ENCODE data around the gene KLHL28. TPM values are rescaled to one million over a fixed set of nuclear protein-coding genes. Genes with fewer than 3 reads are reported as not detected.
A peak's percentile ranks its signal among the peaks of the same experiment; 100 is the strongest.

KLHL28 gene
- total RNA-seq, 1 donor from 2014 or later = 48.1 TPM

DNA sequence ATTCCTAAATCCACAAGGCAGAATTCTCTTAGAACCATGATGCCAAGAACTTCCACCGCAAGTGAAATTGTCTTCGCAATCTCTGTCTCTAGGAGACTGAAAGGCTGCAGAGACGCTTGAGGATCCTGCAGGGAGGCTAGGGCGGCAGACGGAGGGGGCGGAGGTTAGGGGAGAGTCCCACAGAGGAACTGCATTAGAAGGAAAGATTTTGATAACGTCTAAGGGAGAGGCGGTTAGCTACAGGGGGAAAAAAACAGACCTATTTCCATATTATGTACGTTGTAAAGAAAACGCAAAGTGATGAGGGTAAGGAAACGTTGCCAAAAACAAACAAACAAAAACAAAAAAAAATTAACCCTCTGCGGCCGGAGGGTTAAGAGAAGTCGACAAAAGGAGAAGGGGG, 595 bp downstream of the KLHL28 start:
- DNase-seq (ENCODE audit: low spot score in 2 of 2) (peak; percentile 13 to 19), FAIRE-seq (no peak)

DNA sequence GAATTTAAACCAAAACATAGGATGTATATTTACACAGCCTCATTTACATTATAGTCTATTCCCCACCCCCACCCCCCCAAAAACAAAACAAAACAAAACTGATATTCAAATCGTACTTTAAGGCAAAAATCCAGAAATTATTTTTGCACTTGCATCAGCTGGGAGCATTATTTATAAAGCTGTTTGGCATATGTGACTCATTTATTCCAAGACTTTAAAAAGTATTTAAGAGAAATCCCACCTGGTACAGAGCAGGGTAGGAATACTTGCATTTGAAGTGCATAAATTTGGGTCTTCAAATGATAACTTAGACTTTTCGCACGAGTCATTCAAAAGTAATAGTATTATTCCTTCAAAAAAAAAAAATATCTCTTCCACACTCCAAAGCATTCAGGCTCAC, 1.1 kb downstream of the KLHL28 start:
- no peak for DNase-seq (ENCODE audit: low spot score in 2 of 2)
- FAIRE-seq = no peak

DNA sequence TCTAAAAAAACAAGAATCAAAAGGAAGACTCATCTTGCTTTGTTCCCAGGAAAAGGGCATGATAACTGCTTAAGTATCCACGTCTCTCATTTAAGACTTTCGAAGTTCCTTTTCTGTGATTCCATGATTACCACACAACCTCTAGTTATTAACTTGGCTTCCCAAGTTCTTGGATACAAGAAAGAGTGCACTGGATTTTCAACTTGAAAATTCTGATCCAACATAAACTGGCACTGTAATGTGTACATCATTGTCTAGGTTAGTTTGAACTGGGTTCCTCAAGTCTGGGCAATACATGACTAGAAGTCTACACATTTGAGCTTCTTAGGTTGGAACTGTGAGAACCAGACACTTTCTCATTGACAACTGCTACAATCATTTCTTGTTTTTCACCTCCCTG, 1.6 kb downstream of the KLHL28 start:
- FAIRE-seq (no peak), DNase-seq (ENCODE audit: low spot score in 2 of 2) (no peak)

DNA sequence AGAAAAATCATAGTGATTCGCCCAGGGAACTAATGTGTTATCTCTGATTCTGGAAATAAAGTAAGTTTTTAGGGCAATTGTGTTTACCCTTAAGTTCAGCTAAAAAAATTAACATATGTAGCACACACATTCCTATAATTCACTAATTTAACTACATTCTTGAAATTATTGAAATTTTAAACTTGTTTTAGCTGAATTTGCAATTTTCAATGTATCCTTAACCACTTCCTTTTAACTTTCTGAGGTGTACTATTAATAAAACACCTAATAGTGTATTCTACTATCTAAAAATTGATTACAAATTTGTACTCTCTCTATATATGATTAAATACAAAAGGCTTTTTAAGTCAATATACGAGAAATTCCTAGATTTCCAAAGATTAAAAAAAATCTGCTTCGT, 2.2 kb downstream of the KLHL28 start:
- no peak for DNase-seq (ENCODE audit: low spot score in 2 of 2)
- no peak for FAIRE-seq

DNA sequence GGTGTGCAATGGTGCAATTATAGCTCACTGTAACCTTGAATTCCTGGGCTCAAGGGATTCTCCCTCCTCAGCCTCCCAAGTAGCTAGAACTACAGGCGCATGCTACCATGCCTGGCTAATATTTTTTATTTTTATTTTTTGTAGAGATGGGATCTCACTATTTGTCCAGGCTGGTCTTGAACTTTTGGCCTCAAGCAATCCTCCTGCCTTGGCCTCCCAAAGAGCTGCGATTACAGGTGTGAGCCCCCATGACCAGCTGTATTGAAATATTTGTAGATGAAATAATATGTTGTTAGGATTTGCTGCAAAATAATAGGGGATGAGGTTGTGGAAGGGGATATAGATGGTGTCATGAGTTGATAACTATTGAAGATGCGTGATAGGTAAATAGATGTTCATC, 4.9 kb downstream of the KLHL28 start:
- no peak for FAIRE-seq
- no peak for DNase-seq (ENCODE audit: low spot score in 2 of 2)

DNA sequence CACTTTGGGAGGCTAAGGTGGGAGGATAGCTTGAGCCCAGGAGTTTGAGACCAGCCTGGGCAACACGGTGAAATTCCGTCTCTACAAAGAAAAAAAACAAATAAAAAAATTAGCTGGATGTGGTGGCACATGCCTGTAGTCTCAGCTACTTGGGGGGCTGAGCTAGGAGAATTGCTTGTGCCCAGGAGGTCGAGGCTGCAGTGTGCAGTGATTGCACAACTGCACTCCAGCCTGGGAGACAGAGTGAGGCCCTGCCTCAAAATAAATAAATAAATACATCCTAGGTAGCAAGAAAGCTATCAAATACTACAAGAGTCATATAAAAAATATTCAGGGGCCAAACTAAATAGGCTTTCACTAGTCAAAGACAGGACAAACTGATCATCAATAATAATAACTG, 6.2 kb downstream of the KLHL28 start:
- DNase-seq (ENCODE audit: low spot score in 2 of 2) = no peak
- FAIRE-seq = no peak

DNA sequence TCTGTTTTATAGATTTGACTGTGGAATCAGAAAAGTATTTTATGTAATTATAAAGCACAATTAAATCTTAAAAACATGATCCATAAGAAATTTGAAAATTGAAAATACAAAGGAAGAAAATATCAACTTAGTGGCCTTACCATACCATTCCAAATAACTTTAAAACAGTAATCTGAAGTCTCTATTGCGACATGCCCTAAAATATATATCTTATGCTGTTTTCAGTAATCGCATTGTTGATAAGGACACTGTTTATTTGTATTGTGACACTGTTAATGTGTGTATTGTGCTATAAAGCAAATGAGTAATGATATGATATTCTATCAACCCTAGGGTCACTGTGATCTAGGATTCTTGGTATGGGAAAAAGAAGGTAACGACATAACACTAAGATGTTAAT, 7.0 kb downstream of the KLHL28 start:
- peak; percentile 49 for FAIRE-seq

DNA sequence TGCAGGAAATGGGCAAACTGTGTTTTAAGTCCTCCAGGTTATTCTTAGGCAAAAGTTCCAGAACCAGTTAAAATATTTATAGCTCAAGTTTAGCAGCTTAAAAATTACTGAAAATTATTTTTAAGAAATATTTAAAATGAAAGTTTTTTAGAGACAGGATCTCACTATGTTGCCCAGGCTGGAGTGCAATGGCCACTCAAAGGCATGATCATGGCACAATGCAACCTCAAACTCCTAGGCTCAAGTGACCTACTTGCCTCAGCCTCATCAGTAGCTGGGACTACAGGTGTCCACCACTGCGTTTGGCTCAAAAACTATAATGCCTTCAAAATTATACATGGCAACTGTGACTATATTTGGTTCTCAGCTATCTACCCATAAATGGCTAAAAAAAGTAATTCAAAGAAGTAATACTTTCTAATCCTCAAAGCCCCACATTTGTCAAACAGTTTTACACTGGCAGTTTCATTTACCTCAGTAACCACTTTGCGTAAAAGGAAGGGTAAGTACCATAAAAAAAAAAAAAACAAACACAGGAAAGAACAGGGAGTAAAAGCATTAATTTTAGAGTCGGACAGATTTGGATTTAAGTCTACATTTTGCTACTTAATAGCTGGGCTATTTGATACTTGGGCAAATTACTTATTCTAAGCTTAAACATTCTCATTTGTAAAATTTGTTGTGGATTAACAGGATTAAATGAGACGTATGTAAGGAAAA, 9.2 kb downstream of the KLHL28 start:
- no peak for FAIRE-seq

More for the DNA sequence above, 7.0 kb downstream of the KLHL28 start:
- DNase-seq (ENCODE audit: low spot score in 2 of 2) = no peak

DNA sequence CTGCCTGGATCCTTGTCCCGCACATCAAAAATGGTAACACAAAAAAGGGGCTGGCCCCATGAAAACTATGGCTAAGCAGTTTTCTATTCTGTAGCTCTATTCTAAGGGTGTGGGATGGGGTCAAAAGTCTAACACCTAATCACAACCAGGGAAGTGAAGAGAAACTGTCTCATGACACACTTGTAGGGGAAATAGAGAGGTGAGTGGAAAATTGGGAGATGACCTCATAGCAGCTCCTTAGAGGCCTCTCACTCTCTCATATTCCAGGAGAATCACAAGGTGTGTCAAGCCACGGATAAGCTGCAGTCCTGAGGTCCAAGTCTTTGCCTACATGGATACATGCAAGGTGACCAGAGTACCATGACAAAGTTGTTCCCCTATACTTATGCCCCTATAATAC, 10.7 kb downstream of the KLHL28 start:
- FAIRE-seq (no peak), DNase-seq (ENCODE audit: low spot score in 2 of 2) (no peak)

More for the DNA sequence above, 9.2 kb downstream of the KLHL28 start:
- DNase-seq (ENCODE audit: low spot score in 2 of 2) = no peak

DNA sequence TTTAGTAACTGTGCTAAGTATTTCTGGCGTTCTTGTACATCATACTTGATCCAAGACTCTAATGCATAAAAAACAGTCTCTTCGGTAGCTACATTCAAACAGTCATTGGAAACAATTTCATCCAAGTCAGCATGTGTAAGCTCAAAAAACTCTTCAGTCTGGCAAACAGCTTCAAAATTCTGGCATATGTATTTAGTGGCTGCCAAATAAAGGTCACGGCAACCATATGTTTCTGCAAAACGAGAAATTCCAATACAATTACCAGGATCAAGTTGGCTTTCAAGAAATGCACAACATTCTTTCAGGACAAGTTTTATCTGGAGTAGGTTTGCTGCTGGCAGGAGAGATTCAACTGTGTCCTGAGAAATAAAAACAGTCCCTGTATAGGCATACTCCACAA, 16.5 kb downstream of the KLHL28 start:
- DNase-seq (ENCODE audit: low spot score in 2 of 2) = no peak
- no peak for FAIRE-seq

DNA sequence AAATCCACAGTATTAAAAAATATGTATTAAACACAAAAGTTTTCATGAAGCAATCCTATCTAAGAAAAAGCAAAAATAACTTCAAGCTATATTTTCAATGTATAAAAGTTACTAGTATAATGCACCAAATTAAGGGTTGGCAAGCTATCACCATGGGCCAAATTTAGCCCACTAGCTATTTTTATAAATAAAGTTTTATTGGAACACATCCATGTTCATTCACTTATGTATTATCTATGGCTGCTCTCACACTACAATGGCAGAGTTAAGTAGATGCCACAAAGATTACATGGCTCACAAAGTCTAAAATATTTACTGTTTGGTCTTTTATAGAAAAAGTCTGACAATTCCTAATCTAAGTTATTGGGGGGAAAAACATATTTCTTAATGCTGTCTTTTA, 17.6 kb downstream of the KLHL28 start:
- no peak for FAIRE-seq
- DNase-seq (ENCODE audit: low spot score in 2 of 2) = no peak

DNA sequence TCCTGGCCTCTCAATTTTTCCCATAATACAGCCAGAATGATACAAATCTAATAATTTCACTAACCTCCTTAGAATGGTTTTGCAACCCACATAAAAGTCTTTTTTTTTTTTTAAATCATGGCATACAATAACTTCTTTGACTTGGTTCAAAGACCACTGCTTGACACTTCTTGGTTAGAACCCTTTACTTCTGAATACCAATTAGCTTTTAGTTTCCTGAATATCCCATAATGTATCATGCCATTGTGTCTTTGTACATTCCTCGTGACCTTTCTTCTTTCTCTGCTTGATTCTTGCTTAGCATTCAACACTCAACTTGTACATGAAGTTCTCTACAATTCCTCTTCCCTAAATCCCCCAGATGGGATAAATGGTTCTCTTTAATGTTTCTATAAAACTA, 19.3 kb downstream of the KLHL28 start:
- no peak for DNase-seq (ENCODE audit: low spot score in 2 of 2)
- FAIRE-seq = no peak

DNA sequence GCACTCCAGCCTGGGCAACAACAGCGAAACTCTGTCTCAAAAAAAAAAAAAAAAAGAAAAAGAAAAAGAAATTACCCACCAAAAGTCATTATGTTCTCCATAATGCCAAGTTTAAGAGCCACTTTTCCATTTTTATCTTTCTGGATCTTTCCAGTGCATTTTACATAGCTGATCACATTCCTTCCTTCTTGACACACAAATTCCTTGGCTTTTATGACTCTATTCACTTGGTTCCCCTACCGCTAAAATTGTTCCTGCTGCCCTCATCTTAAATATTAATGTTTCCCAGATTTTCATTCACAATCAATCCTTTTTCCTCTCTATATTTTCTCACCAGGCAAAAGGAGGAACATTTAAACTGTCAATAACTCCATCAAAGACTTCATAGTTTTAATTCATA, 20.2 kb downstream of the KLHL28 start:
- DNase-seq (ENCODE audit: low spot score in 2 of 2) = no peak

DNA sequence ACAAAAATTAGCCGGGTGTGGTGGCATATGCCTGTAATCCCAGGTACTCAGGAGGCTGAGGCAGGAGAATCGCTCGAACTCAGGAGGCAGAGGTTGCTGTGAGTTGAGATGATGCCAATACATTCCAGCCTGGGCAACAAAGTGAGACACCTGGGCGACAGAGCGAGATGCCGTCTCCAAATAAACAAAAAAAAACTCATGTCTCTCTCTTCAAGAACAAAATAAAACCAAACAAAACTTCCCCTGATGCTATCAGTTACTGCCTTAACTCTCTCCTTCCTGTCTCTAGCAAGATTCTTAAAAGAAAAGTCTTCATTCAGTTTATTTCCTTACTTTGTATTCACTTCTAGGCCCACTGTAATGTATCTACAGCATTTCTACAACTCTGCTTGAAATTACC, 20.8 kb downstream of the KLHL28 start:
- no peak for FAIRE-seq
- DNase-seq (ENCODE audit: low spot score in 2 of 2) = no peak

More for the DNA sequence above, 20.2 kb downstream of the KLHL28 start:
- no peak for FAIRE-seq

DNA sequence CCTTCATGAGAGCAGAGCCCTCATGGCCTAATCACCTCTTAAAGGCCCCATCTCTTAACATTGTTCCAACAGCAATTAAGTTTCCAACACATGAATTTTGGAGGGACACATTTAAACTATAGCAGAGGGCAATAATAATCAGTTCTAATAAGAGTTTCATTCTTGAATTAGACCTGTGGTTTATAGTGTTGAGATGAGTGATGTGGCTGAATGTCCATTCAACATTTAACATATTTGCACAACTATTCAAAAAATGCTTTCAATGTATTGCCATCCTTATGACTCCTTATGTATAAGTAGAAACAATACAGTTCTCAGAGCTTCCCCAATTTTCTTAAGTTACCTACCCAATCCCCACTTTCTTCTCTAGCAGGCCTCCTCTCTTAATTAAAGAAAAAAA, 21.5 kb downstream of the KLHL28 start:
- FAIRE-seq (no peak), DNase-seq (ENCODE audit: low spot score in 2 of 2) (no peak)

DNA sequence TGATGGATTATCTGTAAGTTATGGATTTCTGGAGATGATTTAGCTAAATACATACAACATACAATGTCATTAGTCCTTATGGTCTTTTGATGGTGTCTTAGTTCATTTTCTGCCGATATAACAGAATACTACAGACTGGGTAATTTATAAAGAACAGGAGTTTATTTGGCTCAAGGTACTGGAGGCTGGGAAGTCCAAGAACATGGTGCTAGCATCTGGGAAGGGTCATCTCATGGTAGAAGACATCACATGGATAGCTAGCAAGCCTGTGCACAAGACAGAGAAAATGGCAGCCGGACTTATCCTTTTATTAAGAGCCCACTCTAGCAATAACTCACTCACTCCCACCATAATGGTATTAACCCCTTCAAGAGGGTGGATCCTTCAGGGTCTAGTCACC, 24.2 kb downstream of the KLHL28 start:
- no peak for DNase-seq (ENCODE audit: low spot score in 2 of 2)
- FAIRE-seq = no peak

DNA sequence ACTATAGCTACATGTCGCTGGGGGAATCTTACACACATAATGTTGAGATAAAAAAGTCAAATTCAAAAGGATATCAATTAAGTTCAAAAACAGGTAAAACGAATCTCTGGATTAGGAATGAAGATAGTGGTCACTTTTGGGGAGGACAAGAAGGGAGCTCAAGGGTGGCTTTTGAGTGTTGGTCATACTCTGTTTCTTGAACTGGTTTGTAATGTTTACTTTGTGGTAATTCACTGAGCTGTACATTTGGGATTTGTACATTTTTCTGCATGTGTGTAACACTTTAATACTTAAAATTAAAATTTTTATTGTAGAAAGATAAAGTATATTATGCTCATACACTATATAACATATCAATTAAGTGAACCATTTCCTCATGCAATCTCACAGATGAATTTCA, 26.6 kb downstream of the KLHL28 start:
- DNase-seq (ENCODE audit: low spot score in 2 of 2) = no peak
- no peak for FAIRE-seq

DNA sequence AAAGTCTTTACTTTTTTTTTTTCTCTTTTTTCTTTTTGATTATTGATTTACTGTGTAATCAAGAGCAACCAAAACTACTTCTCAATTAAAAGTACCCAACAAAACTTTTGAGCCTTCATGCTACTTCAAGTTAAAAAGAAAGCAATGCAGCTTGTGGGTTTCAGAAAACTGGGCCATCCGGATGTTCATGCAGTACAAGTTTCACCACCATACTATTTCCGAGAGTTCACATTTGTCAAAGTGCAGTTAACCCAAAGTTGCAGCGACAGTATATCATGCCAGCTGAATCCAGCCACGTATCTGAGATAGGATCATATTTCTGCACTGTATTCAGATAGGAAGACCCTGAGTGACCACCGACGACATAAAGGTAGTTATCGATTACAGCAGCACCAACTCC, 33.0 kb downstream of the KLHL28 start:
- DNase-seq (ENCODE audit: low spot score in 2 of 2) (no peak), FAIRE-seq (no peak)

DNA sequence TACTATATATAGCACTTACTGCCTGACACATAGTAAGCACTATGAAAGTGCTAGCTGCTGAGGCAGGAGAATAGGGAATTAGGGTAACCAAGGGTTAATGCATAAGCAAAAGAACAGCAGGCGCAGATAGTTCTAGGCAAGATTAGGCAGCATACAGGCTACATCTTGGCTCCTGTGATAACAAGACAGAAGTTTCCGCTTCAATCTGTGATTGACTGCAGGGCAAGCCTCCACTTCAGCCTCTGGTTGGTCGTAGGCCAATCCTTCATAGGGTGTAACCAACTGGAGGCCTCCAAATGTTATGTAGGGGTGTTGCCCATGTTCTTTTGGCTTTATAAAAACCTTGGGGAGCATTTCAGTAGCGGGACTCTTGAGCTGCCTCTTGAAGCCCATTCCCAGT, 46.9 kb downstream of the KLHL28 start:
- no peak for DNase-seq (ENCODE audit: low spot score in 2 of 2)
- FAIRE-seq = no peak

DNA sequence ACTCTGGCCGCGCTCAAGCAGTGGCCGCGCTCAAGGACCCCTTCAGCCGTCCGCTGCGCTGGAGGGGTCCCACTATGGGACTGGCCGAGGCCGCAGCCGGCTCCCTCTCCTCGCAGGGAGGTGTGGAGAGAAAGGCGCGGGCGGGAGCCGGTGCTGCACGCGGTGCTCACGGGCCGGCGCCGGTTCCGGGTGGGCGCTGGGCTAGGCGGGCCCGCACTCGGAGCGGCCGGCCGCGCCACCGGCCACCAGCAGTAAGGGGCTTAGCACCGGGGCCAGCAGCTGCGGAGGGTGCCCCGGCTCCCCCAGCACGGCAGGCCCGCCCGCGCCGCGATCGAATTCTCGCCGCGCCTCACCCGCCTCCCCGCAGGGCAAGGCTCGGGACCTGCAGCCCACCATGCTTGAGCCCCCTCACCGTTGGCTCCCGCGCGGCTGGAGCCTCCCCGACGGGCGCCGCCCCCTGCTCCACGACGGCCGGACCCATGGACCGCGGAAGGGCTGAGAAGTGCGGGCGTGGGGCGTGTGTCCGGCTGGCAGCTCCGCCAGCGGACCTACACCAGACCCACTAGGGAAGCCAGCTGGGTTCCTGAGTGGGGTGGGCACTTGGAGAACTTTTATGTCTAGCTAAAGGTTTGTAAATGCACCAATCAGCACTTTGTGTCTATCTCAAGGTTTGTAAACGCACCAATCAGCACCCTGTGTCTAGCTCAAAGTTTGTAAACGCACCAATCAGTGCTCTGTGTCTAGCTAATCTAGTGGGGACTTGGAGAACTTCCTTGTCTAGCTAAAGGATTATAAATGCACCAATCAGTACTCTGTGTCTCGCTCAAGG, 49.5 kb downstream of the KLHL28 start:
- no peak for DNase-seq (ENCODE audit: low spot score in 2 of 2)
- FAIRE-seq = no peak

DNA sequence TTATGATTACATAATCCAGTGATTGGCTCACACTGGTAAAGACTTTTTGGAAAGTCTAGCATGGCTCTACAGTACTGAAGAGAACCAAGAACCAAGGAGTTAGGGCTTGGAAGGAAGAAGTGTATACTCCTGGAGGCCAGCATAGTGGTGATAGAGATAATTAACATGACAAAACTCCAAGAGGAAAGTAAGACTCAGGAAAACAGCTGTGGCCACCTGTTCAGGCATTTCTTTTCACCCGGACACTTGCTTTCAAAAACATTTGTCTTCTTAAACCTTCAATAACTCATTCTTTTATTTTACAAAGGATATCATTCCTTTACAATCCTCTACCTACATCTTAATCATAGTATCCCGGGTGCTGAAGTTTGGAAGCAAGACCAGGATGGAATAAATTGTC, 50.9 kb downstream of the KLHL28 start:
- FAIRE-seq = no peak
- DNase-seq (ENCODE audit: low spot score in 2 of 2) = no peak

DNA sequence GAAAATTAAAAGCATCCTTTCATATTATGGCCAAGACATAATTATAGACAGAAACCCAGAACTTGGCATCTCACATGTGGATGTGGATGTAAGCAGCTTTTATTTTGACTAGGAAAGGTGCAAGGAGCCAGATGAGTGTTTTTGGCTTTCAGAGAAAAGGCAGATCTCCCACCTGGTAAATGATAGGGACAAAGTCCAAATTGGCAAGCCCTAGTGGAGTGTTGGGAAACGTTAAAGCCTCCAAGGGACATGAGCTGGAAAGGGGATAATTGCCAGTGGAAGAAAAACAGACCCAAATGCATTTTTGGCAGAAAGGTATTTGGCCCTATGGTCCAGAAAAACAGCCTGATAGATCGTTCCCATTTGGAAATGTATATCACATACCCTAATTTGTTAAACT, 60.1 kb downstream of the KLHL28 start:
- DNase-seq (ENCODE audit: low spot score in 2 of 2) (no peak), FAIRE-seq (no peak)
